GM18498 (cell line): ENCODE results near the gene ATG14.
A peak's percentile ranks its signal among the peaks of the same experiment; 100 is the strongest.
"Not testable (repeated sequence)": the region's sequence is repeated elsewhere in the genome, so short reads cannot be mapped to it uniquely, and the experiment has no call there.

Experiments
- ATAC-seq: cut with Tn5 transposase; IDR thresholded peaks from one replicate; pipeline ENCODE4 v1.9.1; 2021; ENCODE audit warnings: mild to moderate bottlenecking, moderate library complexity; ENCODE audit not compliant: unreplicated experiment

Gene ATG14

GRCh38 chr14:55388160-55388559 lies 23.5 kb downstream of the ATG14 start:
- ATAC-seq = no peak

GRCh38 chr14:55387121-55387520 lies 24.5 kb downstream of the ATG14 start:
- ATAC-seq = no peak

- no peak for ATAC-seq
Observed at GRCh38 chr14:55386037-55386808, 25.4 kb downstream of the ATG14 start.

- ATAC-seq = no peak
Observed at GRCh38 chr14:55384536-55384935, 27.1 kb downstream of the ATG14 start.

- no peak for ATAC-seq
Observed at GRCh38 chr14:55383541-55384140, 28.0 kb downstream of the ATG14 start.

- ATAC-seq = not testable (repeated sequence)
Observed at GRCh38 chr14:55383056-55383466, 28.6 kb downstream of the ATG14 start.

GRCh38 chr14:55382483-55382882 lies 29.1 kb downstream of the ATG14 start:
- ATAC-seq = no peak

- ATAC-seq = no peak
Observed at GRCh38 chr14:55381561-55381960, 30.1 kb downstream of the ATG14 start.

GRCh38 chr14:55381040-55381439 lies 30.6 kb downstream of the ATG14 start:
- no peak for ATAC-seq

GRCh38 chr14:55377236-55377635 lies 34.4 kb downstream of the ATG14 start:
- ATAC-seq = no peak

- ATAC-seq = no peak
Observed at GRCh38 chr14:55374771-55375170, 36.9 kb downstream of the ATG14 start.

GRCh38 chr14:55373784-55374705 lies 37.6 kb downstream of the ATG14 start:
- ATAC-seq = no peak

GRCh38 chr14:55372825-55373224 lies 38.8 kb downstream of the ATG14 start:
- ATAC-seq = no peak

GRCh38 chr14:55372423-55372822 lies 39.2 kb downstream of the ATG14 start:
- no peak for ATAC-seq

GRCh38 chr14:55370883-55371455 lies 40.7 kb downstream of the ATG14 start:
- ATAC-seq = no peak

GRCh38 chr14:55366271-55366670 lies 45.4 kb downstream of the ATG14 start:
- ATAC-seq = no peak

GRCh38 chr14:55361190-55361589 lies 50.4 kb downstream of the ATG14 start:
- ATAC-seq = no peak

GRCh38 chr14:55359307-55359706 lies 52.3 kb downstream of the ATG14 start:
- ATAC-seq = no peak

- no peak for ATAC-seq
Observed at GRCh38 chr14:55356913-55357312, 54.7 kb downstream of the ATG14 start.

GRCh38 chr14:55355922-55356321 lies 55.7 kb downstream of the ATG14 start:
- no peak for ATAC-seq

- peak; percentile 78 for ATAC-seq
Observed at GRCh38 chr14:55354500-55354899, 57.1 kb downstream of the ATG14 start.
